ENCODE data around the gene SLC25A28. TPM values are rescaled to one million over a fixed set of nuclear protein-coding genes. Genes with fewer than 3 reads are reported as not detected.
A peak's percentile ranks its signal among the peaks of the same experiment; 100 is the strongest.
"Not testable (repeated sequence)": the region's sequence is repeated elsewhere in the genome, so short reads cannot be mapped to it uniquely, and the experiment has no call there.

The SLC25A28 gene
- total and polyA plus RNA-seq, 4 donors, result 22.9 to 65.2 (median 46.2) TPM

- peak; percentile 18 to 88 (median 44) for DNase-seq (ENCODE audit: low read depth in 4 of 6, low spot score in 6 of 6)
- 14% methylated on average over 5 of the region's 7 CpGs for WGBS (ENCODE audit: insufficient coverage)
- H3K36me3 ChIP-seq (ENCODE audit: control insufficient read depth, insufficient read depth, low read length), result peaks cover 27% of the 10 kb centered on the region
- H3K9me3 ChIP-seq (ENCODE audit: control insufficient read depth, insufficient read depth, low read length), result no peaks in the 10 kb centered on the region
- H3K4me1 ChIP-seq (ENCODE audit: control insufficient read depth, insufficient read depth, low read length), result no peaks in the 10 kb centered on the region
- H3K4me3 ChIP-seq (ENCODE audit: low read depth, low read length), result no peak overlapping the region
- H3K27me3 ChIP-seq (ENCODE audit: control insufficient read depth, insufficient read depth, low read length), result no peaks in the 10 kb centered on the region
- H3K27ac ChIP-seq (ENCODE audit: low read depth, low read length), result no peak overlapping the region
Observed at GRCh38 chr10:99612167-99612831, 7.9 kb downstream of the SLC25A28 start.

GRCh38 chr10:99611326-99611725 is 8.9 kb downstream of the SLC25A28 start:
- H3K9me3 ChIP-seq (ENCODE audit: control insufficient read depth, insufficient read depth, low read length), result no peaks in the 10 kb centered on the region
- H3K27ac ChIP-seq (ENCODE audit: low read depth, low read length), result no peak overlapping the region
- no peaks in the 10 kb centered on the region for H3K4me1 ChIP-seq (ENCODE audit: control insufficient read depth, insufficient read depth, low read length)
- no peak overlapping the region for H3K4me3 ChIP-seq (ENCODE audit: low read depth, low read length)
- DNase-seq (ENCODE audit: low read depth in 4 of 6, low spot score in 6 of 6), result no peak
- WGBS (ENCODE audit: insufficient coverage), result 85% methylated on average over 3 of the region's 4 CpGs
- H3K27me3 ChIP-seq (ENCODE audit: control insufficient read depth, insufficient read depth, low read length), result no peaks in the 10 kb centered on the region
- peaks cover 27% of the 10 kb centered on the region for H3K36me3 ChIP-seq (ENCODE audit: control insufficient read depth, insufficient read depth, low read length)

DNA sequence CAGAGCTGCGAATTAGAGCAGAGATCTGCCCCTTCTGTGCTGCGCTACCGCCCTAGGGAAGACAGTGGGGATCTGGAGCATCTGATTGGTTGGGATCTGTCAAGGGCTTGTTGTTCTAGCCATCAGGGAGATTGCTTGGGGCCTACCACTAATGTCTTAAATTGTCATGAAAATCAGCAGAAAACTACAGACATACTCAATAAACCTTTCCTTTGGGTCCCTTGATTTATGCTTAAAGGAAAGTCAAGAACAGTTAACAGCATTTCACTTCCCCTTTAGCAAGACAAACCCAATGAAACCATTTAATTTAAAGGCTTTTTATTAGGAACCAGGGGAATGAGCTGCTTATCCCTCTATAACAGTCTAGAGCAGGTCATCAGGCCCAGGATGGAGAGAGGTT is 10.0 kb downstream of the SLC25A28 start:
- Histone ChIP-seq H3K27ac (ENCODE audit: low read depth, low read length) (no peak overlapping the region), H3K4me1 (ENCODE audit: control insufficient read depth, insufficient read depth, low read length) (no peaks in the 10 kb centered on the region), H3K27me3 (ENCODE audit: control insufficient read depth, insufficient read depth, low read length) (no peaks in the 10 kb centered on the region), H3K36me3 (ENCODE audit: control insufficient read depth, insufficient read depth, low read length) (peaks cover 27% of the 10 kb centered on the region), H3K4me3 (ENCODE audit: low read depth, low read length) (no peak overlapping the region), H3K9me3 (ENCODE audit: control insufficient read depth, insufficient read depth, low read length) (no peaks in the 10 kb centered on the region)
- DNase-seq (ENCODE audit: low read depth in 4 of 6, low spot score in 6 of 6), result no peak
- WGBS (ENCODE audit: insufficient coverage), result 86% methylated on average over 1 of the region's 3 CpGs

GRCh38 chr10:99609186-99609585 is 11.1 kb downstream of the SLC25A28 start:
- 100% methylated on average over 1 of the region's 2 CpGs for WGBS (ENCODE audit: insufficient coverage)
- no peaks in the 10 kb centered on the region for H3K9me3 ChIP-seq (ENCODE audit: control insufficient read depth, insufficient read depth, low read length)
- no peaks in the 10 kb centered on the region for H3K27me3 ChIP-seq (ENCODE audit: control insufficient read depth, insufficient read depth, low read length)
- DNase-seq (ENCODE audit: low read depth in 4 of 6, low spot score in 6 of 6), result no peak
- no peak overlapping the region for H3K27ac ChIP-seq (ENCODE audit: low read depth, low read length)
- no peak overlapping the region for H3K4me3 ChIP-seq (ENCODE audit: low read depth, low read length)
- no peaks in the 10 kb centered on the region for H3K4me1 ChIP-seq (ENCODE audit: control insufficient read depth, insufficient read depth, low read length)
- H3K36me3 ChIP-seq (ENCODE audit: control insufficient read depth, insufficient read depth, low read length), result peaks cover 23% of the 10 kb centered on the region

DNA sequence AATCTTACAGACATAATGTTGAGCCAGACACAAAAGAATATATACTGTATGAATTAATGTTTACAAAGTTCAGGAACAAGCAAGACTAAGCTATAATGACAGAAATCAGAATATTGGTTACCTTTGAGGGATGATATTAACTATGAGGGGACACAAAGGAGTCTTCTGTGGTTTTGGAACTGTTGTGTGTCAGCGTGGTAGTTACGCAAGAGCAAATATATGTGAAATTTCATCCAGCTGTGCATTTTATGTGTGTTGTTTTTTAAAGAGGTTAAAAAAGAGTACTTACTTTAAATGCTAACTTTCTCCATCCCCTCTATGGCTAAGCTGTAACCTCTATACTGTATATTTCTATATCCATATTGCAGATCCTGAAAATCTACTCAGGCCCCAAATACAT is 14.9 kb downstream of the SLC25A28 start:
- Histone ChIP-seq H3K4me1 (ENCODE audit: control insufficient read depth, insufficient read depth, low read length) (no peaks in the 10 kb centered on the region), H3K36me3 (ENCODE audit: control insufficient read depth, insufficient read depth, low read length) (peaks cover 5% of the 10 kb centered on the region), H3K9me3 (ENCODE audit: control insufficient read depth, insufficient read depth, low read length) (no peaks in the 10 kb centered on the region), H3K4me3 (ENCODE audit: low read depth, low read length) (no peak overlapping the region), H3K27ac (ENCODE audit: low read depth, low read length) (no peak overlapping the region), H3K27me3 (ENCODE audit: control insufficient read depth, insufficient read depth, low read length) (no peaks in the 10 kb centered on the region)
- no peak for DNase-seq (ENCODE audit: low read depth in 4 of 6, low spot score in 6 of 6)
- WGBS (ENCODE audit: insufficient coverage), result no CpG with 5 or more reads among the region's 2 CpGs

- Histone ChIP-seq H3K36me3 (ENCODE audit: control insufficient read depth, insufficient read depth, low read length) (peaks cover 4% of the 10 kb centered on the region), H3K27me3 (ENCODE audit: control insufficient read depth, insufficient read depth, low read length) (no peaks in the 10 kb centered on the region), H3K27ac (ENCODE audit: low read depth, low read length) (no peak overlapping the region), H3K4me3 (ENCODE audit: low read depth, low read length) (no peak overlapping the region), H3K4me1 (ENCODE audit: control insufficient read depth, insufficient read depth, low read length) (no peaks in the 10 kb centered on the region), H3K9me3 (ENCODE audit: control insufficient read depth, insufficient read depth, low read length) (no peaks in the 10 kb centered on the region)
- no peak for DNase-seq (ENCODE audit: low read depth in 4 of 6, low spot score in 6 of 6)
- no CpG with 5 or more reads among the region's 1 CpG for WGBS (ENCODE audit: insufficient coverage)
Observed at GRCh38 chr10:99604862-99605261, 15.4 kb downstream of the SLC25A28 start.

- Histone ChIP-seq H3K27ac (ENCODE audit: low read depth, low read length) (no peak overlapping the region), H3K36me3 (ENCODE audit: control insufficient read depth, insufficient read depth, low read length) (no peaks in the 10 kb centered on the region), H3K4me1 (ENCODE audit: control insufficient read depth, insufficient read depth, low read length) (no peaks in the 10 kb centered on the region), H3K9me3 (ENCODE audit: control insufficient read depth, insufficient read depth, low read length) (no peaks in the 10 kb centered on the region), H3K27me3 (ENCODE audit: control insufficient read depth, insufficient read depth, low read length) (no peaks in the 10 kb centered on the region), H3K4me3 (ENCODE audit: low read depth, low read length) (no peak overlapping the region)
- no peak for DNase-seq (ENCODE audit: low read depth in 4 of 6, low spot score in 6 of 6)
- 80% methylated on average over 6 of the region's 8 CpGs for WGBS (ENCODE audit: insufficient coverage)
Observed at GRCh38 chr10:99598781-99599509, 21.3 kb downstream of the SLC25A28 start.

DNA sequence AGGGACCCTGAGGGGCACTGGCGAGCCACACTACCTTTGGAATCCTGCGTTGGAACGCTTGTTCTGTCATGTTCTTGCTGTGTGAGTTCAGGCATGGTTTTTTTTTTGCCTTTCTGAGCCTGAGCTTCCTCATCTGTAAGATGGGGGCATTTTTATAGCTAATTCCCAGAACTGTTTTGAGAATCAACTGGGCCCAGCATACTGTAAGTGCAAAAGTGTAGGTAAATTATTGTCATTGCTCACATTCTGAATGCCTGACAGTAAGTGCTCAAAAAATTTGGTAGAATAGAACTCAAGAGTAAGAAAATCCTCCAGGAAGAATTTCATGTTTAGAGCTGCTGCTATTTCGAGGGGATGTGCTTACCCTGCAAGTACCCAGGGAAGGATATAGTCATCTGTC is 22.2 kb downstream of the SLC25A28 start:
- WGBS (ENCODE audit: insufficient coverage), result 91% methylated on average over 3 of the region's 4 CpGs
- no peak for DNase-seq (ENCODE audit: low read depth in 4 of 6, low spot score in 6 of 6)

GRCh38 chr10:99596708-99597107 is 23.5 kb downstream of the SLC25A28 start:
- WGBS (ENCODE audit: insufficient coverage), result 60% methylated on average over 1 of the region's 4 CpGs
- not testable (repeated sequence) for DNase-seq (ENCODE audit: low read depth in 4 of 6, low spot score in 6 of 6); H3K4me3 ChIP-seq (ENCODE audit: low read depth, low read length); H3K27me3 ChIP-seq (ENCODE audit: control insufficient read depth, insufficient read depth, low read length); H3K36me3 ChIP-seq (ENCODE audit: control insufficient read depth, insufficient read depth, low read length); H3K9me3 ChIP-seq (ENCODE audit: control insufficient read depth, insufficient read depth, low read length); H3K4me1 ChIP-seq (ENCODE audit: control insufficient read depth, insufficient read depth, low read length); H3K27ac ChIP-seq (ENCODE audit: low read depth, low read length)

More for the DNA sequence above, 22.2 kb downstream of the SLC25A28 start:
- Histone ChIP-seq H3K27ac (ENCODE audit: low read depth, low read length) (no peak overlapping the region), H3K9me3 (ENCODE audit: control insufficient read depth, insufficient read depth, low read length) (no peaks in the 10 kb centered on the region), H3K27me3 (ENCODE audit: control insufficient read depth, insufficient read depth, low read length) (no peaks in the 10 kb centered on the region), H3K4me3 (ENCODE audit: low read depth, low read length) (no peak overlapping the region), H3K4me1 (ENCODE audit: control insufficient read depth, insufficient read depth, low read length) (no peaks in the 10 kb centered on the region), H3K36me3 (ENCODE audit: control insufficient read depth, insufficient read depth, low read length) (no peaks in the 10 kb centered on the region)
